Measurements from ENCODE around the gene HS2ST1. TPM values are rescaled to one million over a fixed set of nuclear protein-coding genes. Genes with fewer than 3 reads are reported as not detected.
"Not testable (repeated sequence)": the region's sequence is repeated elsewhere in the genome, so short reads cannot be mapped to it uniquely, and the experiment has no call there.

HS2ST1 gene
- total RNA-seq, 1 experiment from 2014 or later: 45.8 TPM

- Histone ChIP-seq H3K9me3 (ENCODE audit: low read depth, low read length, poor library complexity, severe bottlenecking) (no peaks in the 10 kb centered on the region), H3K27ac (ENCODE audit: low read depth, low read length, poor library complexity, severe bottlenecking) (no peak overlapping the region), H3K36me3 (ENCODE audit: insufficient read depth, low read length, poor library complexity, severe bottlenecking) (no peaks in the 10 kb centered on the region), H3K27me3 (replicated peaks; ENCODE audit: insufficient read depth, low read depth, low read length, poor library complexity) (no peaks in the 10 kb centered on the region), H3K4me3 (ENCODE audit: low read depth, low read length, poor library complexity, severe bottlenecking) (no peak overlapping the region), H3K4me1 (ENCODE audit: insufficient read depth, low read length, poor library complexity, severe bottlenecking) (peaks cover 14% of the 10 kb centered on the region)
- ChIA-PET CTCF (no interaction called here), POLR2A (ENCODE audit: low non-redundant PET) (no interaction called here)
- intact Hi-C loops (cut with micrococcal nuclease; ENCODE audit: unreplicated experiment): no loop called here
- BruUV-seq (replicated peaks): no TSS peak
- TF ChIP-seq CTCF (conservative IDR thresholded peaks at IDR 0.05; ENCODE audit: low read depth, low read length) (no peak), EZH2 (IDR thresholded peaks at IDR 0.05; ENCODE audit: borderline replicate concordance, low read depth, low read length, poor library complexity, severe bottlenecking) (no peak)
- peak; percentile 47 for DNase-seq (ENCODE audit: low spot score)
Measured at GRCh38 chr1:87000460-87000859, 86.0 kb downstream of the HS2ST1 start.

DNA sequence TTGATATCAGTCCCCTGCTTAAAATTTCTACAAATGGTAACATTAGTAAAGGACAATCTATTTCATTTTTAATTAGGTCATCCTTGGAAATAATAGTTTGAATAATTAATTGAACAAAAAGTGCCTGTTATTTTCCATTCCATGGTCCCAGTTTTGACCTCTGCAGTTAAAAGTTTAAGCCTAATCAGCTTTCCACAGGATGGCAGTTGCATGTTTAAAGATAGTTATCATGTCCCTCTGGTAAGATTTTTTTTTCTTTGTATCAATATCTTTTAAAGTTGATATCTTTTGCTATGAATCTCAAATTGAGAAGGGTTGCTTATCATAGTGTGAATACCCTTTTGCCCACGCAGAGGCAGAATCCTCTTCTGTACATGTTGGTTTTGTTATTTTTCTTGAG is 90.4 kb downstream of the HS2ST1 start:
- intact Hi-C loops (cut with micrococcal nuclease; ENCODE audit: unreplicated experiment): no loop called here
- Histone ChIP-seq H3K9me3 (ENCODE audit: low read depth, low read length, poor library complexity, severe bottlenecking) (no peaks in the 10 kb centered on the region), H3K4me1 (ENCODE audit: insufficient read depth, low read length, poor library complexity, severe bottlenecking) (peaks cover 7% of the 10 kb centered on the region), H3K27ac (ENCODE audit: low read depth, low read length, poor library complexity, severe bottlenecking) (no peak overlapping the region), H3K36me3 (ENCODE audit: insufficient read depth, low read length, poor library complexity, severe bottlenecking) (no peaks in the 10 kb centered on the region), H3K27me3 (replicated peaks; ENCODE audit: insufficient read depth, low read depth, low read length, poor library complexity) (no peaks in the 10 kb centered on the region), H3K4me3 (ENCODE audit: low read depth, low read length, poor library complexity, severe bottlenecking) (no peak overlapping the region)
- DNase-seq (ENCODE audit: low spot score): no peak
- no TSS peak for BruUV-seq (replicated peaks)
- TF ChIP-seq CTCF (conservative IDR thresholded peaks at IDR 0.05; ENCODE audit: low read depth, low read length): no peak
- TF ChIP-seq EZH2 (IDR thresholded peaks at IDR 0.05; ENCODE audit: borderline replicate concordance, low read depth, low read length, poor library complexity, severe bottlenecking): no peak
- ChIA-PET CTCF (no interaction called here), POLR2A (ENCODE audit: low non-redundant PET) (no interaction called here)

DNA sequence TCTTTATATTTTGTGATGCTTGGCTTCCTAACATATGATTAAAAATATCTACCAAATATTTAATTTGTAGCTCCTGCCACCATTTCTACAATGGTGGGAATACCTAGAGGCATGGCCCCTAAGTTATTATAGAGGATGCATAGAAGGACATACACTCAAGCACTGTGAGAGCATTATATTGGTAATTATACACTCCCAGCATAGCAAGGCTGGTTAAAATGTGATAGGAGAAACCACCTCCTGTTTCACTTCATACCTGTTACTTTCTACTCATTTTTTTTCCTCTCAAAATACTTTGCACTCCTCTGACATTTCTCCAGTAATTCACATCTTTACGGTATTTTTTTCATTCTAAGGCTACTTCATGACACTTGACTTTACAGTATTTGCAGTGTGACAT is 92.9 kb downstream of the HS2ST1 start:
- DNase-seq (ENCODE audit: low spot score): no peak
- POLR2A ChIA-PET (ENCODE audit: low non-redundant PET): no interaction called here
- Histone ChIP-seq H3K9me3 (ENCODE audit: low read depth, low read length, poor library complexity, severe bottlenecking) (peaks cover under 1% of the 10 kb centered on the region), H3K27me3 (replicated peaks; ENCODE audit: insufficient read depth, low read depth, low read length, poor library complexity) (no peaks in the 10 kb centered on the region), H3K4me3 (ENCODE audit: low read depth, low read length, poor library complexity, severe bottlenecking) (no peak overlapping the region), H3K36me3 (ENCODE audit: insufficient read depth, low read length, poor library complexity, severe bottlenecking) (no peaks in the 10 kb centered on the region), H3K4me1 (ENCODE audit: insufficient read depth, low read length, poor library complexity, severe bottlenecking) (no peaks in the 10 kb centered on the region), H3K27ac (ENCODE audit: low read depth, low read length, poor library complexity, severe bottlenecking) (no peak overlapping the region)
- no TSS peak for BruUV-seq (replicated peaks)
- no peak for TF ChIP-seq CTCF (conservative IDR thresholded peaks at IDR 0.05; ENCODE audit: low read depth, low read length)
- TF ChIP-seq EZH2 (IDR thresholded peaks at IDR 0.05; ENCODE audit: borderline replicate concordance, low read depth, low read length, poor library complexity, severe bottlenecking): no peak
- intact Hi-C loops (cut with micrococcal nuclease; ENCODE audit: unreplicated experiment): no loop called here
- CTCF ChIA-PET: no interaction called here

DNA sequence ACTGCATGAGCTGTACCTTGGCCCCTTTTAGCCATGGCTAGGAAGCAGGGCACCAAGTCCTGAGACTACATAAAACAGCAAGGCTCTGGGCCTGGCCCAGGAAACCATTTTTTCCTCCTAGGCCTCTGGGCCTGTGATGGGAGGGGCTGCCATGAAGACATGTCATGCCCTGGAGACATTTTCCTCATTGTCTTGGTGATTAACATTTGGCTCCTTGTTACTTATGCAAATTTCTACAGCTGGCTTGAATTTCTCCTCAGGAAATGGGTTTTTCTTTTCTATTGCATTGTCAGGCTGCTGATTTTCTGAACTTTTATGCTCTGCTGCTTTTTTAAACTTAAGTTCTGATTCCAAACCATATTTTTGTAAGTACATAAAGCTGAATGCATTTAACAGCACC is 99.0 kb downstream of the HS2ST1 start:
- POLR2A ChIA-PET (ENCODE audit: low non-redundant PET); H3K27me3 ChIP-seq (replicated peaks; ENCODE audit: insufficient read depth, low read depth, low read length, poor library complexity); CTCF ChIA-PET; intact Hi-C loops (cut with micrococcal nuclease; ENCODE audit: unreplicated experiment); BruUV-seq (replicated peaks); H3K4me1 ChIP-seq (ENCODE audit: insufficient read depth, low read length, poor library complexity, severe bottlenecking); DNase-seq (ENCODE audit: low spot score); H3K27ac ChIP-seq (ENCODE audit: low read depth, low read length, poor library complexity, severe bottlenecking); H3K4me3 ChIP-seq (ENCODE audit: low read depth, low read length, poor library complexity, severe bottlenecking); H3K36me3 ChIP-seq (ENCODE audit: insufficient read depth, low read length, poor library complexity, severe bottlenecking): not testable (repeated sequence)
- peaks cover 16% of the 10 kb centered on the region for H3K9me3 ChIP-seq (ENCODE audit: low read depth, low read length, poor library complexity, severe bottlenecking)

Data from A673 (cell line).